ENCODE results near the gene CCDC69.

- TF ChIP-seq CTCF (IDR thresholded peaks at IDR 0.05) (no peak), POLR2A (IDR thresholded peaks at IDR 0.05) (no peak)
Observed at GRCh38 chr5:151167022-151167421, 56.9 kb downstream of the CCDC69 start.
